GM23338 (cell line): Measurements from ENCODE around the gene GLDC. TPM values are rescaled to one million over a fixed set of nuclear protein-coding genes. Genes with fewer than 3 reads are reported as not detected.

Source experiments
- ATAC-seq: fragments of 200-7000 bp; cut with Tn5 transposase; 3 replicates; pipeline ENCODE4 v1.9.1; 2020
- DNase-seq: peaks from one replicate; pipeline ENCODE4 v3.0.0-alpha.2; 2015; ENCODE audit warnings: low spot score
- H2AFZ ChIP-seq: fragments of 200-600 bp; sonication (generic); 2 replicates; pipeline ENCODE4 v1.8.0; 2016; ENCODE audit warnings: antibody characterized with exemption, mild to moderate bottlenecking, moderate library complexity
- H3F3A ChIP-seq: fragments of 200-600 bp; sonication (generic); replicated peaks from 2 replicates; pipeline ENCODE4 v1.8.0; 2017; ENCODE audit warnings: antibody characterized with exemption, mixed run types, low read depth
- H3K27ac ChIP-seq: fragments of 200-600 bp; sonication (generic); 2 replicates; pipeline ENCODE4 v1.6.1; 2016; ENCODE audit warnings: low read depth
- H3K27me3 ChIP-seq: fragments of 200-600 bp; sonication (generic); 2 replicates; pipeline ENCODE4 v1.8.0; 2016; ENCODE audit warnings: mild to moderate bottlenecking, mixed run types, moderate library complexity; ENCODE audit not compliant: insufficient read depth
- H3K36me3 ChIP-seq: fragments of 200-600 bp; sonication (generic); 2 replicates; pipeline ENCODE4 v1.8.0; 2016; ENCODE audit warnings: mild to moderate bottlenecking; ENCODE audit not compliant: insufficient read depth
- H3K4me1 ChIP-seq: fragments of 200-600 bp; sonication (generic); 2 replicates; pipeline ENCODE4 v1.8.0; 2016; ENCODE audit warnings: mild to moderate bottlenecking, moderate library complexity; ENCODE audit not compliant: insufficient read depth
- H3K4me2 ChIP-seq: fragments of 200-600 bp; sonication (generic); 2 replicates; pipeline ENCODE4 v1.7.1; 2017; ENCODE audit warnings: mixed run types
- H3K4me3 ChIP-seq: fragments of 200-600 bp; sonication (generic); 2 replicates; pipeline ENCODE4 v1.6.1; 2016; ENCODE audit warnings: mixed run types
- H3K79me2 ChIP-seq: fragments of 200-600 bp; sonication (generic); replicated peaks from 2 replicates; pipeline ENCODE4 v1.8.0; 2017; ENCODE audit warnings: mild to moderate bottlenecking; ENCODE audit not compliant: insufficient read depth
- H3K9me2 ChIP-seq: fragments of 200-600 bp; sonication (generic); 2 replicates; pipeline ENCODE4 v1.8.0; 2017; ENCODE audit not compliant: insufficient read depth
- H4K20me1 ChIP-seq: fragments of 200-600 bp; sonication (generic); replicated peaks from 2 replicates; pipeline ENCODE4 v1.8.0; 2017; ENCODE audit warnings: mild to moderate bottlenecking; ENCODE audit not compliant: insufficient read depth
- H3K27ac Mint-ChIP-seq: 2 replicates; pipeline ENCODE4 v1.8.0; 2020; ENCODE audit warnings: inconsistent platforms, mild to moderate bottlenecking, moderate library complexity, mixed read lengths
- H3K27me3 Mint-ChIP-seq: 3 replicates; pipeline ENCODE4 v1.8.0; 2022; ENCODE audit warnings: low read depth, mild to moderate bottlenecking, moderate library complexity, mixed read lengths, inconsistent platforms; ENCODE audit not compliant: insufficient read depth, poor library complexity
- H3K36me3 Mint-ChIP-seq: 3 replicates; pipeline ENCODE4 v1.8.0; 2021; ENCODE audit warnings: low read depth, mild to moderate bottlenecking, inconsistent platforms, moderate library complexity, mixed read lengths
- H3K4me1 Mint-ChIP-seq: 3 replicates; pipeline ENCODE4 v1.8.0; 2020; ENCODE audit warnings: mild to moderate bottlenecking, inconsistent platforms, mixed read lengths
- H3K4me3 Mint-ChIP-seq: 3 replicates; pipeline ENCODE4 v1.8.0; 2021; ENCODE audit warnings: moderate library complexity, mild to moderate bottlenecking, inconsistent platforms, mixed read lengths
- H3K9me3 Mint-ChIP-seq: 3 replicates; pipeline ENCODE4 v1.8.0; 2020; ENCODE audit warnings: moderate library complexity, mild to moderate bottlenecking, inconsistent platforms, mixed read lengths
- CREB1 ChIP-seq: fragments of 250-450 bp; sonication (Bioruptor Pico); IDR thresholded peaks from 2 replicates; pipeline ENCODE4 v1.5.0; 2020; ENCODE audit warnings: low read depth, mild to moderate bottlenecking, moderate library complexity
- EZH2 ChIP-seq: fragments of 200-600 bp; sonication (generic); IDR thresholded peaks from one replicate; pipeline ENCODE4 v1.8.0; 2017; ENCODE audit warnings: antibody characterized with exemption, mild to moderate bottlenecking, low read depth; ENCODE audit not compliant: unreplicated experiment
- EZH2phosphoT487 ChIP-seq: fragments of 200-600 bp; sonication (generic); IDR thresholded peaks from one replicate; pipeline ENCODE4 v1.8.1; 2018; ENCODE audit warnings: antibody characterized with exemption; ENCODE audit not compliant: unreplicated experiment
- JUNB ChIP-seq: IDR thresholded peaks from one replicate; pipeline ENCODE4 v1.6.1; 2016; ENCODE audit warnings: antibody characterized with exemption; ENCODE audit not compliant: unreplicated experiment
- POLR2AphosphoS5 ChIP-seq: IDR thresholded peaks from 2 replicates; pipeline ENCODE4 v1.6.1; 2016; ENCODE audit warnings: antibody characterized with exemption, low read depth
- STAT1 ChIP-seq: IDR thresholded peaks from one replicate; pipeline ENCODE4 v1.6.1; 2016; ENCODE audit warnings: antibody characterized with exemption; ENCODE audit not compliant: unreplicated experiment
- ZNF114 ChIP-seq: fragments of 250-450 bp; sonication (Bioruptor Pico); IDR thresholded peaks from 2 replicates; pipeline ENCODE4 v1.5.0; 2020; ENCODE audit warnings: mild to moderate bottlenecking, moderate library complexity
- polyA plus RNA-seq: library from polyadenylated mRNA; unstranded; fragments of >200 nt; fragmentation: Nextera tagmentation; extraction: Ambion mirVana; gene quantifications from 2 replicates; pipeline ENCODE4 v1.2.1, GENCODE V29; 2016
- total RNA-seq: library from RNA; depleted of rRNA; stranded (reverse); fragments of >200 nt; shearing (Covaris generic); gene quantifications from 2 replicates; pipeline ENCODE4 v1.2.3, GENCODE V29; 2014
- TF ChIP-seq, protein P1 (sequence below): fragments of 250-450 bp; sonication (Bioruptor Pico); IDR thresholded peaks from 2 replicates; pipeline ENCODE4 v1.5.0; 2020; ENCODE audit warnings: mild to moderate bottlenecking, moderate library complexity

The GLDC gene
- total and polyA plus RNA-seq, 2 experiments from 2014 or later: 63.5 to 139 TPM

DNA sequence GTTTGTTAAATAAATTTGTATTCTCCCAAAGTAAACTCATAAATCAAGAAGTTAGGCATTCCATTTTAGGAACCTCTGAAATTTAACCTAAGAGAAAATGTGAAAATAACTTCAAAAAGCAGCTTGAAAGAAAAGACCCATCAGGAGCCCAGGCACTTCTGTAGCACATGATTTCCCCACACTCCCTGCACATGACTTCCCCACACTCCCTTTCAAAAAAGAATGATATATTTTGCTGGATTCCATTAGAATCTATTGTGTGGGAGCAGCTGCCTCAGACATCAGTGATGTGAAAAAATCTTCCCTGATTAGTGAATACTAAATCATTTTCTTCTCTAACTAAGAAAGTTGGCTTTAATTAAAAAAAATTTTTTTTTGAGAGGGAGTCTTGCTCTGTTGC is 83.3 kb downstream of the GLDC start (continued):
- TF ChIP-seq, protein P1, sequence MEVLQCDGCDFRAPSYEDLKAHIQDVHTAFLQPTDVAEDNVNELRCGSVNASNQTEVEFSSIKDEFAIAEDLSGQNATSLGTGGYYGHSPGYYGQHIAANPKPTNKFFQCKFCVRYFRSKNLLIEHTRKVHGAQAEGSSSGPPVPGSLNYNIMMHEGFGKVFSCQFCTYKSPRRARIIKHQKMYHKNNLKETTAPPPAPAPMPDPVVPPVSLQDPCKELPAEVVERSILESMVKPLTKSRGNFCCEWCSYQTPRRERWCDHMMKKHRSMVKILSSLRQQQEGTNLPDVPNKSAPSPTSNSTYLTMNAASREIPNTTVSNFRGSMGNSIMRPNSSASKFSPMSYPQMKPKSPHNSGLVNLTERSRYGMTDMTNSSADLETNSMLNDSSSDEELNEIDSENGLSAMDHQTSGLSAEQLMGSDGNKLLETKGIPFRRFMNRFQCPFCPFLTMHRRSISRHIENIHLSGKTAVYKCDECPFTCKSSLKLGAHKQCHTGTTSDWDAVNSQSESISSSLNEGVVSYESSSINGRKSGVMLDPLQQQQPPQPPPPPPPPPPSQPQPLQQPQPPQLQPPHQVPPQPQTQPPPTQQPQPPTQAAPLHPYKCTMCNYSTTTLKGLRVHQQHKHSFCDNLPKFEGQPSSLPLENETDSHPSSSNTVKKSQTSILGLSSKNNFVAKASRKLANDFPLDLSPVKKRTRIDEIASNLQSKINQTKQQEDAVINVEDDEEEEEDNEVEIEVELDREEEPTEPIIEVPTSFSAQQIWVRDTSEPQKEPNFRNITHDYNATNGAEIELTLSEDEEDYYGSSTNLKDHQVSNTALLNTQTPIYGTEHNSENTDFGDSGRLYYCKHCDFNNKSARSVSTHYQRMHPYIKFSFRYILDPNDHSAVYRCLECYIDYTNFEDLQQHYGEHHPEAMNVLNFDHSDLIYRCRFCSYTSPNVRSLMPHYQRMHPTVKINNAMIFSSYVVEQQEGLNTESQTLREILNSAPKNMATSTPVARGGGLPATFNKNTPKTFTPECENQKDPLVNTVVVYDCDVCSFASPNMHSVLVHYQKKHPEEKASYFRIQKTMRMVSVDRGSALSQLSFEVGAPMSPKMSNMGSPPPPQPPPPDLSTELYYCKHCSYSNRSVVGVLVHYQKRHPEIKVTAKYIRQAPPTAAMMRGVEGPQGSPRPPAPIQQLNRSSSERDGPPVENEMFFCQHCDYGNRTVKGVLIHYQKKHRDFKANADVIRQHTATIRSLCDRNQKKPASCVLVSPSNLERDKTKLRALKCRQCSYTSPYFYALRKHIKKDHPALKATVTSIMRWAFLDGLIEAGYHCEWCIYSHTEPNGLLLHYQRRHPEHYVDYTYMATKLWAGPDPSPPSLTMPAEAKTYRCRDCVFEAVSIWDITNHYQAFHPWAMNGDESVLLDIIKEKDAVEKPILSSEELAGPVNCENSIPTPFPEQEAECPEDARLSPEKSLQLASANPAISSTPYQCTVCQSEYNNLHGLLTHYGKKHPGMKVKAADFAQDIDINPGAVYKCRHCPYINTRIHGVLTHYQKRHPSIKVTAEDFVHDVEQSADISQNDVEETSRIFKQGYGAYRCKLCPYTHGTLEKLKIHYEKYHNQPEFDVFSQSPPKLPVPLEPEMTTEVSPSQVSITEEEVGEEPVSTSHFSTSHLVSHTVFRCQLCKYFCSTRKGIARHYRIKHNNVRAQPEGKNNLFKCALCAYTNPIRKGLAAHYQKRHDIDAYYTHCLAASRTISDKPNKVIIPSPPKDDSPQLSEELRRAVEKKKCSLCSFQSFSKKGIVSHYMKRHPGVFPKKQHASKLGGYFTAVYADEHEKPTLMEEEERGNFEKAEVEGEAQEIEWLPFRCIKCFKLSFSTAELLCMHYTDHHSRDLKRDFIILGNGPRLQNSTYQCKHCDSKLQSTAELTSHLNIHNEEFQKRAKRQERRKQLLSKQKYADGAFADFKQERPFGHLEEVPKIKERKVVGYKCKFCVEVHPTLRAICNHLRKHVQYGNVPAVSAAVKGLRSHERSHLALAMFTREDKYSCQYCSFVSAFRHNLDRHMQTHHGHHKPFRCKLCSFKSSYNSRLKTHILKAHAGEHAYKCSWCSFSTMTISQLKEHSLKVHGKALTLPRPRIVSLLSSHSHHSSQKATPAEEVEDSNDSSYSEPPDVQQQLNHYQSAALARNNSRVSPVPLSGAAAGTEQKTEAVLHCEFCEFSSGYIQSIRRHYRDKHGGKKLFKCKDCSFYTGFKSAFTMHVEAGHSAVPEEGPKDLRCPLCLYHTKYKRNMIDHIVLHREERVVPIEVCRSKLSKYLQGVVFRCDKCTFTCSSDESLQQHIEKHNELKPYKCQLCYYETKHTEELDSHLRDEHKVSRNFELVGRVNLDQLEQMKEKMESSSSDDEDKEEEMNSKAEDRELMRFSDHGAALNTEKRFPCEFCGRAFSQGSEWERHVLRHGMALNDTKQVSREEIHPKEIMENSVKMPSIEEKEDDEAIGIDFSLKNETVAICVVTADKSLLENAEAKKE (CRISPR knock-in tag): no peak

DNA sequence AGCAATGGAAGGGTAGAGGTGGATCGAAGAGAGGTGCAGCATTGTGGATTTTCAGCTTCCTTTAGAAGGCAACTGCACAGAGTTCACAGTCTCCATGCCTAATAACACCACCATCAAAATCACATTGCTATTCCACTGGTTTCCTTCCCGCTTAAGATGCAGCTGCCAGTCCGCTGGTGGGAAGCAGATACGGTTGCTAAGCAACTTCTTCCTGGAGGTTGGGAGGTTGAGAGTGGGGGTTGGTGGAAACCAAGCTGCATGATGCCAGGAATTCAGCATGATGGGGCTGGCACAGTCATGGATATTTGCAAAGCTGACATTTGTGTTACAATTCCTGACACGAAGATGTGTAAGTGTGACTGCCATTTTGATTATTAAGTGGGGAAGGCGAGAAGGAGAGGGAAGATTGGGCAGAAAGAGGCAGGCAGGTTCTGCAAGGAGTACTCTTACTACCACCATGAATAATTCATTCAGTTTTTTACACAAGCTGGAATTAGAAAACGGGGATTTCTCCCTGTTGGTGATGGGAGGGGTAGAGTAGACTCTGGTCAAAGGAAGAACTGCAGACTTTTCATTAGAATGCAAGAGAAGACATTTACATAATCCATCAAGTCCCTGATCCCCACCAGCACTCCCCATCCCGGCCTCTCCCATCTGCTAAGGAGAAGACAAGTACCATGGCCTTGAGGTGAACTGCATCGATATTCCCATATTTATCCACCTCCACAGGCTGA is 87.5 kb downstream of the GLDC start:
- H3K4me1 ChIP-seq: 0 out of 2 replicates have a peak, but pooled peaks cover 4% of the 10 kb centered on the region
- peaks cover 16% of the 10 kb centered on the region for H3K4me1 Mint-ChIP-seq
- no peak overlapping the region for H3K4me3 Mint-ChIP-seq
- H3K27me3 Mint-ChIP-seq: no peaks in the 10 kb centered on the region
- DNase-seq (peak; percentile 15), ATAC-seq (no peak)
- H3K9me3 Mint-ChIP-seq: no peaks in the 10 kb centered on the region; the same call in 2 of the 3 replicates
- peaks cover 25% of the 10 kb centered on the region for H3K36me3 ChIP-seq
- H3K27ac ChIP-seq: no peak overlapping the region
- no peaks in the 10 kb centered on the region for H3K27me3 ChIP-seq
- H3K36me3 Mint-ChIP-seq: peaks cover 64% of the 10 kb centered on the region
- no peaks in the 10 kb centered on the region for H3K79me2 ChIP-seq
- H3K4me2 ChIP-seq: no peak overlapping the region
- H2AFZ ChIP-seq: no peak overlapping the region
- H3K9me2 ChIP-seq: no peaks in the 10 kb centered on the region
- no peaks in the 10 kb centered on the region for H3F3A ChIP-seq
- H3K27ac Mint-ChIP-seq: no peak overlapping the region; the same call in 1 of the 2 replicates
- peaks cover 2% of the 10 kb centered on the region; the same call in 1 of the 2 replicates for H4K20me1 ChIP-seq
- no peak overlapping the region for H3K4me3 ChIP-seq
- no peak for TF ChIP-seq ZNF114 (CRISPR knock-in tag)
- TF ChIP-seq EZH2phosphoT487: no peak
- TF ChIP-seq, protein P1 (CRISPR knock-in tag): no peak
- TF ChIP-seq POLR2AphosphoS5: no peak
- TF ChIP-seq JUNB: no peak
- TF ChIP-seq STAT1: no peak
- no peak for TF ChIP-seq CREB1 (CRISPR knock-in tag)
- TF ChIP-seq EZH2: no peak
